HepG2 (cell line): ENCODE results near the gene DGAT2.

Experiments used
- NFRKB ChIP-seq: fragments of 450-650 bp; IDR thresholded peaks from 2 replicates; pipeline ENCODE4 v1.6.1; 2017
- ZNF263 ChIP-seq: sonication (generic); formaldehyde crosslinking; IDR thresholded peaks from 2 replicates; pipeline ENCODE4 v1.4.0; 2020; ENCODE audit warnings: missing genetic modification reagents
- ZNF704 ChIP-seq: sonication (generic); formaldehyde crosslinking; IDR thresholded peaks from 2 replicates; pipeline ENCODE4 v1.8.1; 2023; ENCODE audit warnings: mild to moderate bottlenecking, inconsistent platforms, moderate library complexity, missing genetic modification reagents, borderline replicate concordance

DNA sequence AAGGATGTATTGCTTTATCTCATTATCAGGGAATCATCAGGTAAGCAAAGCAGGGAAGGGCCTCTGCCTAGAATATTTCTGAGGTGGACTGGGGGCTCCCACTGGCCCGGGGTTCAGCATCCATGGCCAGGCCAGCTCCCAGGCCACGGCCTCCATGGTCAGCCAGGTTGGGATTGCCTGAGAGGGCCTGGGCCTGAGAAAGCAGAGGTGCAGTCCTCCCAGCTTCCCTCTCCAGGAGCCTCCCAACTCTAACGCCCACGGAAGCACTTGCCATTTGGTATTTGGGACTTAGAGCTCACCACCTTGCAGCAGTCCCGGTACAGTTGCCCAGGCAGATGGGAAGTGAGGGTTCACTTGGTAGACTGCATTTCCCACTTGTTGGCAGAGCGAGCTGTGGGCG lies 12.7 kb downstream of the DGAT2 start:
- TF ChIP-seq ZNF263 (CRISPR knock-in tag) (no peak), ZNF704 (CRISPR knock-in tag) (no peak), NFRKB (no peak)
